HG03095 (cell line): Measurements from ENCODE around the gene RTCA.
A peak's percentile ranks its signal among the peaks of the same experiment; 100 is the strongest.
"Not testable (repeated sequence)": the region's sequence is repeated elsewhere in the genome, so short reads cannot be mapped to it uniquely, and the experiment has no call there.

Experiments
- ATAC-seq: cut with Tn5 transposase; IDR thresholded peaks from one replicate; pipeline ENCODE4 v1.9.1; 2021; ENCODE audit warnings: moderate library complexity; ENCODE audit not compliant: unreplicated experiment

Gene RTCA

GRCh38 chr1:100256273-100256672 is 9.7 kb upstream of the RTCA start:
- not testable (repeated sequence) for ATAC-seq

DNA sequence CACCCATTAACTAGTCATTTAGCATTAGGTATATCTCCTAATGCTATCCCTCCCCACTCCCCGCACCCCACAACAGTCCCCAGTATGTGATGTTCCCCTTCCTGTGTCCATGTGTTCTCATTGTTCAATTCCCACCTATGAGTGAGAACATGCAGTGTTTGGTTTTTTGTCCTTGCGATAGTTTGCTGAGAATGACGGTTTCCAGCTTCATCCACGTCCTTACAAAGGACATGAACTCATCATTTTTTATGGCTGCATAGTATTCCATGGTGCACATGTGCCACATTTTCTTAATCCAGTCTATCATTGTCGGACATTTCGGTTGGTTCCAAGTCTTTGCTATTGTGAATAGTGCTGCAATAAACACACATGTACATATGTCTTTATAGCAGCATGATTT is 7.6 kb upstream of the RTCA start:
- not testable (repeated sequence) for ATAC-seq

- ATAC-seq = no peak
Measured at GRCh38 chr1:100261686-100262085, 4.3 kb upstream of the RTCA start.

DNA sequence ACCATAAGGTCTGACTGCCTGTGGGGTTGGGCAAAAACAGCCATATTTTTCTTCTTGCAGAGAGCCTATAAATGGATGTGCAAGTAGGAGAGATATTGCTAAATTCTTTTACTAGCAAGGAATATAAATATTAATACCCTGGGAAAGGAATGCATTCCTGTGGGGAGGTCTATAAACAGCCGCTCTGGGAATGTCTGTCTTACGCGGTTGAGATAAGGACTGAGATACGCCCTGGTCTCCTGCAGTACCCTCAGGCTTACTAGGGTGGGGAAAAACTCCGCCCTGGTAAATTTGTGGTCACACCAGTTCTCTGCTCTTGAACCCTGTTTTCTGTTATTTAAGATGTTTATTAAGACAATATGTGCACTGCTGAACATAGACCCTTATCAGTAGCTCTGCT is 1.9 kb upstream of the RTCA start:
- ATAC-seq = not testable (repeated sequence)

DNA sequence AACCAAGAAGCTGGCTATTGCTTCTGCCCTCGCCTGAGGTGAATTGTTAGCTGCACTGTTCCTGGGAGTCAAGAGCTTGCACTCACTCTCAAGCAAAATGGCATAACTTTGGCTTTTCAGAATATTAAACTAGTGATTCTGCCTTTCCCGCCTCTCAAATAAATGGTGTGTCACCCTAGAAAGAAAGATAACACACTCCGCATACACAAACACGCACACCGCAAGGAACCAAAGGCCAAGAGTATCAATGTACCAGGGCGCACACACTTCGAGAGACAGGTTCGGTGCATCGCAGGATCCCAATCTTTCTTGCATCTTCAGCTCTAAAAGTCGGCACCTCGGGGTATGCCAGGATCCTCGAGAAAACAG is 470 bp upstream of the RTCA start:
- ATAC-seq = peak; percentile 27

DNA sequence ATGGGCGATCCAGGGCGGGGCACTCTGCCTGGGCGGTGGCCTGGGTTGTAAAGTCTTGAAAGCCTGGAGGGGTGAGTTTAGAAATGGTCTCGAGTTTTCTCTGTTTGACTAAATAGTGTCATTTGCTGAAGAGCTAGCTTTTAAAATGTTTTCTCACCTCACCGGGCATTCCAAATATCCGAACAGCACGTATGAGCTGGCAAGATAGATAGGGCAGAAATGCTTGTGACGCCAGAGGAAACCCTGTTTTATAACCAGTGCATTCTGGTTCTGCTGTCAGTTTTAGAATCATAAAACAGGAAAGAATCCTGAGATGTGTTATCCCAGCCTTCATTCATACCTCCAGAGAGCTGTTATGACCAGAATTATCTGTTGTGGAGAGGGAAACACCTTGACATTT is 725 bp downstream of the RTCA start:
- ATAC-seq = peak; percentile 17

GRCh38 chr1:100267284-100267683 is 1.3 kb downstream of the RTCA start:
- ATAC-seq = no peak

DNA sequence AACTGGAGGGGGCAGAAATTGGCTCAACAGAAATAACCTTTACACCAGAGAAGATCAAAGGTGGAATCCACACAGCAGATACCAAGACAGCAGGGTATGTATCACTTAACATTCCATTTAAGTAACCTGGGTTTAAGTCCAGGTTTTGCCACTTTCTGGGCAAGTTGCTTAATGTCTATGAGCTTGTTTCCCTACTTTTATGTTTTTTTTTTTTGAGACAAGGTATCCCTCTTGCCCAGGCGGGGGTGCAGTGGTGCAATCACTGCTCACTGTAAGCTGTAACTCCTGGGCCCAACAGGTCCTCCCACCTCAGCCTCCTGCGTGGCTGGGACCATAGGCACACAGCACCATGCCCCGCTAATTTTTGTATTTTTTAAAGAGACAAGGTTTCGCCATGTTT is 2.2 kb downstream of the RTCA start:
- no peak for ATAC-seq

DNA sequence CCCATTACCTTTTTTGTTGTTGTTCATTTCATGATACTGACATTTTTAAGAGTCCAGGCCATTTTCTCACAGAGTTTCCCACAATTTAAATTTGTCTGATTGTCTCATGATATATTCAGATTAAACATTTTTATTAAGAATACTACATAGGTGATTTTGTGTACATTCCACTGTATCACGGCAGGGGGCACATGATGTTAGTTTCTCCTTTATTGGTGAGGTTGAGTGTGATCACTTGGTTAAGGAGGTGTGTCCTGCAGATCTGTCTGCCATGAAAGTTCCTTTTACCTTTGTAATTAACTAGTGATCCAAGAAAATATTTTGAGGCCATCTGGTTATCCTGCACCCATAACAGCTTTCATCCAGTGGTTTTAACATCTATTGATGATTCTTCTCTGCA is 11.8 kb downstream of the RTCA start:
- no peak for ATAC-seq

GRCh38 chr1:100279358-100279923 is 13.4 kb downstream of the RTCA start:
- no peak for ATAC-seq

DNA sequence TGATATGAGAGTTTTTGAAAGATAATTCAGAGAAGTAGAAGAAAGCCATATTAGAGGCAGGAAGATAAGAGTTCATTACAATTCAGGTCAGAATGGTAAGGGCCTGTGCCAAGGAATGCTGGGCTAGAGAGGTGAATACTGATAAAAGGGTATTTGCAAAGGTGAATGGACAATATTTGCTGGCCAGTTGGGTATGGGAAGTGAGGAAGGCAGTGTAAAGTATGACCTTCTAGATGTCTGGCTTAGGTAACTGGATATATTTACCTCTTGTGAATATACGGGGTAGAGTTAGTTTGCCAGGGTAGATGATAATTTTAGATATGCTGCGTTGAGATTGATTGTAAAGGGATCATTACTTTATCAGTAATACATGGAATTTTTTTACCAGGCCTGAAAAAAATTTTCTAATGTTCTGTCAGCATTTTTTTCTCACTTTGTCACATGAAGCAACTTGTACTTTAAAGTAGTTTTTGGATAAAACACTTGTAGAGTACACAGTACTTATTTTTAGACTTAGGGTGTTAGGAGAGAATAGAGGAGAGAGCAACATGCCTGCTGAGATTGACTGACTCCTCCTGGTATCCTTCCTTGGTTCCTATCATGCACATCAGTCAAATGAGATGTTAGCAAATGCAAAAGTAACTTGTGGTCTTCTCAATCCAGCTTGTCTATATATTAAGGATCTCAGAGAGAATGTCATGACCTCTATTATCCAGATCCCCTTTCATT is 14.1 kb downstream of the RTCA start:
- no peak for ATAC-seq

DNA sequence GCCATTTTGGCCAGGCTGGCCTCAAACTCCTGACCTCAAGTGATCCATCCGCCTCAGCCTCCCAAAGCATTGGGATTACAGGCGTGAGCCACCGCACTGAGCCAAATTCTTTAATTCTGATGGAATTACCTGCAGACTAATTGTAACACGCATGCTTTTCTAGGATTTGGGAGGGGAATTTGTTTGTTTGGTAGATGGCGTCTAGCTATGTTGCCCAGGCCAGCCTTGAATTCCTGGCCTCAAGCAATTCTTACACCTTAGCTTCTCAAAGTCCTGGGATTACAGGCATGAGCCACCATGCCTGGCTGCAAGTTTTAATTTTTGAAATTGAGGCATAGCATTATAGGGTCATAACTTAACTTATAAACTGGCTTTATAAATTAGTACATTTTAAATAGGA is 18.6 kb downstream of the RTCA start:
- no peak for ATAC-seq

DNA sequence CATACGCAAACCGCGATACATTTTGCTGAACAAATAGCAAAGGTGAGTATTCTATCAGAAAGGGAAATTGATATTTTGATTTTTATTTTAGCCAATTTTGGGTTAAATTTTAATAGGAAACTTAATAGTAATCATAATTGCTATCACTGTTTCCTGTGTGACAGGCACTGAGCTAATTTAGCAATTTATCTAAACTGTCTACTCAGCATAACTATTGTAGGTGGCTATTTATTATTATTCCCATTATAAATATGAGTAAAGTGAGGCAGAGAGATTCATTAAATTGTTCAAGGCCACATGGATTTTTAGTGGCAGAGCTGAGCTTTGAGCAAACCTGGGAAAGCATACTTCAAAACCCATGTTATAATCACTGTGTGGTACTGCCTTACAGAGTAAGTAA is 21.1 kb downstream of the RTCA start:
- no peak for ATAC-seq

DNA sequence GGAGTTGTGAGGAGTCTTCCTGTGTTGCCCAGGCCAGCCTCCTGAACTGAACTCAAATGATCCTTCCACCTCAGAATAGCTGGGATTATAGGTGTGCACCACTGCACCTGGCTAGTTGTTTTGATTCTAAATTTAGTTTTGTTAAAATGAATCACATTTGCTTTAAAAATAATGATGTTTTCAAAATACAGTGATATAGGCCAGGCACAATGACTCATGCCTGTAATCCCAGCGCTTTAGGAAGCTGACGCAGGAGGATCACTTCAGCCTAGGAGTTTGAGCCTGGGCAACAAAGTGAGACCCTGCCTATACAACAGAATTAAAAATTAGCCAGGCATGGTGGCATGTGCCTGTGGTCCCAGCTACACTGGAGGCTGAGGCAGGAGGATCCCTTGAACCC is 24.3 kb downstream of the RTCA start:
- no peak for ATAC-seq

DNA sequence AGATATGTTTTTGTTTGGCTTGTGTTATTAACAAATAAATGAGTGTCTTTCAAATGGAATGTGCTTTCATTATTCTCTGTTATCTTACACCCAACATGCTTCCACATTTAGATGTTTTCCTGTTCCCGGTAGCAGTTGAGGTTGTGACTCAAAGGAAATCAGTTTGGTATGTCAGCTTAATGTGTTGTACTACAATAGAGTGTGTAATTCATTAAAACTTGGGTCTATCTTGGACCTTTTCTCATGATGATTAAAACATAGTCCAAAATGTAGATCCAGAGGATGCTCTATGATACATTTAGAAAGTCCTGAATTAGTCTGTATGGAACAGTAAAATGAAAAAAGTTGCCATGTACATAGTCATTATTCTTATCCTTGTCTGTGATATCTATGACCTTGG is 26.7 kb downstream of the RTCA start:
- no peak for ATAC-seq

- no peak for ATAC-seq
Measured at GRCh38 chr1:100296140-100296539, 30.1 kb downstream of the RTCA start.

DNA sequence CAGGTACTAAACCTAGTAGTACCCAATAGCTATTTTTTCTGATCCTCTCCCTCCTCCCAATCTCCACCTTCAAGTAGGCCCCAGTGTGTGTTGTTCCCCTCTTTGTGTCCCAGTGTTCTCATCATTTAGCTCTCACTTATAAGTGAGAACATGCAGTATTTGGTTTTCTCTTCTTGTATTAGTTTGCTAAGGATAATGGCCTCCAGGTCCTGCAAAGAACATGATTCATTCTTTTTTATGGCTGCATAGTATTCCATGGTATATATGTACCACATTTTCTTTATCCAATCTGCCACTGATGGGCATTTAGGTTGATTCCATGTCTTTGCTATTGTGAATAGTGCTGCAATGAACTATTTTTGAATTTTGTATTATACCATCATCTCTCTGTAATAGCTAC is 31.0 kb downstream of the RTCA start:
- ATAC-seq = not testable (repeated sequence)

- ATAC-seq = no peak
Measured at GRCh38 chr1:100298512-100298911, 32.5 kb downstream of the RTCA start.

DNA sequence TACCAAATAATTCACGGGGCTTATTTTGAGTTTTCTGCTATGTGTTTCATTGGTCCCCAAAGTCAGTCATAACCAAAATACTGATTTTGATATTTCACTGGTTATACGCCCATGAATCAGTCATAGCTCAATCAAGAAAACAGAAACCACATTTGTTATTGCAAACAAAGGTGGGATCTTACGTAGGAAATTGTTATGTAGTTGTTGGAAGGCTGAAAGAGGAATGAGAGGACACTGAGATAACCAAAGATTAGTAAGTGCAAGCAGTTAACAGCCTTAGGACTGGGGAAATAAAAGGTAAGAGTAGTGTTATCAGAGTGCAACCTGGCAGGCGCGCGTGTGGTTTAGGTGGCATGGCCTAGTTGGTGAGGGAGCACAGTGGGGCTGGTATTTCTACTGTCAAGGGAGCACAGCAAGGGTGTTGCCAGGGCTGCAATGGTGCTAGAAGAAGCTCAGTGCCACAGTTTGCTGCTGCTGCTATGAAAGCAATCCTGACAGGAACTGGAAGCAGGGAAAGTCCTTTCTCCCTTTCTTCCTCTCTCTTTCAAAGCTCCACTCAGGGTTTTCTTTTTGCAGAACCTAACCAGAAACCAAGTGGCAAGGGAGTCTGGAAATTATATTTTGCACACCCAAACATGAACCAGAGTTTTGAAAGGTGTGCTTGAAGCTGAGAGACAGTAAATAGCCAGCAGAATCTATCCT is 33.7 kb downstream of the RTCA start:
- ATAC-seq = no peak

- no peak for ATAC-seq
Measured at GRCh38 chr1:100300691-100301090, 34.7 kb downstream of the RTCA start.

DNA sequence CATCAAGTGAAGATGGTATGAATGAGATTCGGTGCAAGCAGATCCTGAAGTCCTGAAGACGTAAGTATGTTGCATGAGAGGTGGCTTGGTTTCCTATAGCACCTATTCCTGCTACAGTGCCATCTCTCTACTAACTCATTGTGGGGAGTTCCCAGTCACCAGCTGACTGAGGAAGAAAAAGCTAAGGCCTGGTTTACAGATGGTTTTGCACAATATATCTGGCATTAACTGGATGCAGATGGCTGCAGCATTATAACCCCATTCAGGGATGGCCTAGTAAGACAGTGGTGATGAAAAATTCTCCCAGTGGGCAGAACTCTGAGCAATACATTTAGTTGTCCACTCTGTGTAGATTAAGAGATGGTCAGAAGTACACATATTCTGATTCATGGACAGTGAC is 36.7 kb downstream of the RTCA start:
- no peak for ATAC-seq

GRCh38 chr1:100304227-100304626 is 38.2 kb downstream of the RTCA start:
- no peak for ATAC-seq
